ENCODE measurements around the gene AP5B1.
"Not testable (repeated sequence)": the region's sequence is repeated elsewhere in the genome, so short reads cannot be mapped to it uniquely, and the experiment has no call there.

The AP5B1 gene

GRCh38 chr11:65767406-65767805 is 13.4 kb downstream of the AP5B1 start:
- DNase-seq (ENCODE audit: low read depth), result no peak

- no peak for DNase-seq (ENCODE audit: low read depth)
Measured at GRCh38 chr11:65766535-65766934, 14.2 kb downstream of the AP5B1 start.

DNA sequence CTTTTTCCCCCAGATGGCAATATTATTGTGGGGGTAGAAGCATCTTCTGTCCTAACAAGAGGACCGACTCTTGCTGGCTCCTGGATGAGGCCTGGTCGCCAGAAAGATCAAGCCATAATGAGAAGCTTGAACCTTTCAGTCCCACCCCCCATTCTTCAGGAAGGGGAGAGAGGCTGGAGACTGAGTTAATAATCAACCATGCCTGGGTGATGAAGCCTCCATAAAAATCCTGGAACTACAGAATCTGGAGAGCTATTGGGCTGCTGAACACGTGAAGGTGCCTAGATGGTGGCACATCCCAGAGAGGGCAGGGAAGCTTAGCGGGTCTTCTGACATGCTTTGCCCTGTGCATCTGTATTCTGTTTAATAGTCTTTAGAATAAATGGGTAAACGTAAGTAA is 16.3 kb downstream of the AP5B1 start:
- DNase-seq (ENCODE audit: low read depth), result no peak

DNA sequence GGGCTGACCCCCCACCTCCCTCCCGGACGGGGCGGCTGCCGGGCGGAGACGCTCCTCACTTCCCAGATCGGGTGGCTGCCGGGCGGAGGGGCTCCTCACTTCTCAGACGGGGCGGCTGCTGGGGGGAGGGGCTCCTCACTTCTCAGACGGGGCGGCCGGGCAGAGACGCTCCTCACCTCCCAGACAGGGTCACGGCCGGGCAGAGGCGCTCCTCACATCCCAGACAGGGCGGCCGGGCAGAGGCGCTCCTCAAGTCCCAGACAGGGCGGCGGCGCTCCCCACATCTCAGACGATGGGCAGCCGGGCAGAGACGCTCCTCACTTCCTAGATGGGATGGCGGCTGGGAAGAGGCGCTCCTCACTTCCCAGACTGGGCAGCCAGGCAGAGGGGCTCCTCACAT is 18.0 kb downstream of the AP5B1 start:
- not testable (repeated sequence) for DNase-seq (ENCODE audit: low read depth)

DNA sequence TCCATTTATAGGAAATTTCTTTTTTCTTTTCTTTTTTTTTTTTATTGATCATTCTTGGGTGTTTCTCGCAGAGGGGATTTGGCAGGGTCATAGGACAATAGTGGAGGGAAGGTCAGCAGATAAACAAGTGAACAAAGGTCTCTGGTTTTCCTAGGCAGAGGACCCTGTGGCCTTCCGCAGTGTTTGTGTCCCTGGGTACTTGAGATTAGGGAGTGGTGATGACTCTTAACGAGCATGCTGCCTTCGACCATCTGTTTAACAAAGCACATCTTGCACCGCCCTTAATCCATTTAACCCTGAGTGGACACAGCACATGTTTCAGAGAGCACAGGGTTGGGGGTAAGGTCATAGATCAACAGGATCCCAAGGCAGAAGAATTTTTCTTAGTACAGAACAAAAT is 18.6 kb downstream of the AP5B1 start:
- DNase-seq (ENCODE audit: low read depth), result not testable (repeated sequence)

- DNase-seq (ENCODE audit: low read depth), result no peak
Measured at GRCh38 chr11:65745049-65745448, 35.7 kb downstream of the AP5B1 start.

DNA sequence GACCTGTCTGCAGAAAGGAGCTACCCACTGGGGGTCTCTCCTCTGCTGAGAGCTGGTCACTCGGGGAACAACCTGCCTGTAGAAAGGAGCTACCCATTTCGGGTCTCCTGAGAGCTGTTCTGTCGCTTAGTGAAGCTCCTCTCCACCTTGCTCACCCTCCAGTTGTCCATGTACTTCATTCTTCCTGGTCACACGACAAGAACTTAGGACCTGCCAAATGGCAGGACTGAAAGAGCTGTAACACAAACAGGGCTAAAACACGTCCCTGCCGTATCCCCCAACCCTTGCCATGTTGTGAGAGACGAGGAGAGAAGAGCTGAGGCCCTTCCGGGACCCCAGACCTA is 36.1 kb downstream of the AP5B1 start:
- no peak for DNase-seq (ENCODE audit: low read depth)

DNA sequence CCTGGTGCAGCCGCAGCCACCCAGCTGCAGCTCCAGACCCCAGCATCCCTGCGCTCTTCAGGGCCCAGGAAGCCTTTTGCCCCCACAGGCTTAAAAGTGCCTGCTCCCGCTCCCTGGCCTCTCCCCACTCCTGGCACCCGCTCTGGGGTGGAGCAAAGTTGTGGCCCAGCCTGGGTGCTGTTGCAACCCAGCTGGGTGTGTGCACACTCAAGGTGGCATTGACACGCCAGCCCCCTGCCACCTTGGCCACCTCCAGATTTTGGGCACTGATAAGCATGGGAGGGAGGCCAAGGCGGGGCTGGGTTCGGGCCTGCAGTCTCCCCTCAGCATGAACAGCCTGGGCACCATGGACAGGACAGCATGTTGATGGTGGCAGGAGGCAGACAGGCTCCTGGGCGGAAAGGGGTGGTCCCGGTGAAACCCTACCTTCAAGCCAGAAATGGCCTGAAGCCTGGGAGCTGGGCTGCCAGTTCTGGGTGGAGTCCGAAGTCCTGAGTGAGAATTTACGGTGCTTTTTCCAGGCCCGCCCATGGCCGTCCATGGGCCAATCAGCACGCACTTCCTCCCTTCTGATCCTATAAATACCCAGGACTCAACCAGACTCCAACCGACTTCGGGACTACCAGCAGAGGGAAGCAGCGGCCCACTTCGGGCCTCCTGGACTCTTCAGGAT is 36.6 kb downstream of the AP5B1 start:
- DNase-seq (ENCODE audit: low read depth), result no peak

- no peak for DNase-seq (ENCODE audit: low read depth)
Measured at GRCh38 chr11:65743681-65744025, 37.1 kb downstream of the AP5B1 start.

DNA sequence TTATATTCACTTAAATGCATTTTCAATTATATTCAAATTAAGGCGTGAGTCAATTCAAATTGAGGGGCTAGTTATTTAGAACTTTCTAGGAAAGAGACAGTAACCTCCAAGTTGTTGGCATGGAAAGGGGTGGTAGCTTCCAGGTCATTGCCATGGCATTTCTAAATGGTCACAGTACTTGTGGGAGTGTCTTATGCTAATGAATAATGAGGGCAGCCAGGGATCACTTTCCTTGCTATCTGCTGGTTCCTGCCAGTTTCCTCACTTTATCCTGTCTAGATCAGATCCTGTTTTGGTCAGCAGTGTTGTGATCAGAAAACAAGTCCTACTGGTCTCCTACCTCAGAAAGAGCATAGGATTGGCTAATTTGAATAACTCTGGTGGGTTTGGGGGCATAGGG is 38.4 kb downstream of the AP5B1 start:
- no peak for DNase-seq (ENCODE audit: low read depth)

DNA sequence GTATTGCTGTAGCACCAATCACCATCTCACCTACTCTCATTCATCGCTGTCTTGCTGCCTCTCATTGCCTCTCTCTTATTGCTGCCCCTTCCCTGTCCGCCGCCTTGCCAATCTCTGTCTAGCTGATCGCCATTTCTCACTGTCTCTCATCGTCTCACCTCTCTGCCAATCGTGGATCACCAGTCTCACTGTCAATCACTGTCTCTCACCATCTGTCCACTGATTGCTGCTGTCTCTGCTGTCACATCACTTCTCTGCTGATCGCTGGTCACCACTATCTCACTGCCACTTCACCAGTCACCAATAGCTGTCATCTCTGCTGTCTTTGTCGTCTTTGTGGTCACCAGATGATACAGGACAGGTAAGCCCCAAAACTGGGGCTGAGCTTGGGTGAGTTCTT is 39.6 kb downstream of the AP5B1 start:
- no peak for DNase-seq (ENCODE audit: low read depth)

GRCh38 chr11:65739022-65739421 is 41.8 kb downstream of the AP5B1 start:
- no peak for DNase-seq (ENCODE audit: low read depth)

DNA sequence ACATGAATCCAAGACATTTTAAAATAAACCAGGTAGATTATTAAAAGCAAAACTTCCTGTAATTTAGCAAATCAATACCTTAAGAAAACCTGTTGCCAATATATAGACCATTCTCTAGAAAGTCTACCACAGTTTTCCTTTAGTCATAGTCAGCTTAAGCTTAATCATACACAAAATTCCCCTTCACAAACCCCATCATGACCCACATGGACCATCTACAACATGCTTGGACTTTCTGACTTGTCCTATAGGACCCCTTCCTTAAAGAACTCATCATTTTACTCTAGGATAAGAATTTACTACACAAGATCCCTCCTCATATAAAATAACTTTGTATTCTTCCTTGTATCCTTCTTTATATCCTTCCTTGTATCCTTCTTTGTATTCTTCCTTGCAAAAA is 44.0 kb downstream of the AP5B1 start:
- no peak for DNase-seq (ENCODE audit: low read depth)

DNA sequence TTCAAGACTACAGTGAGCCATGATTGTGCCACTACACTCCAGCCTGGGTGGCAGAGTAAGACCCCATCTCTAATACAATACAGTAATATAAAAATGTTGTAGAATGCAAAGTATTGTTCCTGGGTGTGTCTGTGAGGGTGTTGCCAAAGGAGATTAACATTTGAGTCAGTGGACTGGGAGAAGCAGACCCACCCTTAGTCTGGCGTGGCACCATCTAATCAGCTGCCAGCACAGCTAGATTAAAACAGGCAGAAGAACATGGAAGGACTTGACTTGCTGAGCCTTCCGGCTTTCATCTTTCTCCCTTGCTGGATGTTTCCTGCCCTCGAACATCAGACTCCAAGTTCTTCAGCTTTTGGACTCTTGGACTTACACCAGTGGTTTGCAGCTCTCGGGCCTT is 45.7 kb downstream of the AP5B1 start:
- DNase-seq (ENCODE audit: low read depth), result not testable (repeated sequence)

- no peak for DNase-seq (ENCODE audit: low read depth)
Measured at GRCh38 chr11:65730461-65730860, 50.3 kb downstream of the AP5B1 start.

DNA sequence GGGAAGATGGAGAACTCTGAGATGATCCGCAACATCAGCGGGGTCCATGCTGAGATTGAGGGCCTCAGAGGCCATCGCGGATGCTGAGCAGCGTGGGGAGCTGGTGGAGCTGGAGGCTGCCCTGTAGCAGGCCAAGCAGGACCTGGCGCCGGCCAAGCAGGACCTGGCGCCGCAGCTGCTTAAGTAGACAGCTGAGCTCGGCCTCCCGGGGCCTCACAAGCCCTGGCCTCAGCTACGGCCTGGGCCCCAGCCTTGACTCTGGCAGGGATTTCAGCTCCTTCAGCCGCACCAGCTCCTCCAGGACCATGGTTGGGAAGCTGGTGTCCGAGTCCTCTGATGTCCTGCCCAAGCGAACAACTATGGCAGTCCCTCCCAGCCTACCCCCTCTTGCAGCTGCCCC is 52.9 kb downstream of the AP5B1 start:
- no peak for DNase-seq (ENCODE audit: low read depth)

DNA sequence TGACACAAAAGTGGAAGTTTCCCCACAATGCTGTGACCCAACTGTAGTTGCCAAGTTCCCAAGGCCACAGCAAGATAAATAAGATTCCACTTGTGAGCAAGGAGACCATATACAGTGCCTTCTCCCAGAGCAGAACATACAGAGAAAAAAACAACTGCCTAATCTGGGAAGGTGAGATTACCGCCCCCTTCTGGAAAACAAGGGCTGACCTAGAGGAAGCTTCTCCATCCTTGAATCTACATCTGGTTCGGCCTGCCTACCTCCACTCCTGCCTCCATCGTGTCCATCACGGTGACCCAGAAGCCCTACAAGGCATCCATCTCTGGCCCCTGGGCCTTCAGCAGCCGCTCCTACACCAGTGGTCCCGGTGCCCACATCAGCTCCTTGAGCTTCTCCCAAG is 54.1 kb downstream of the AP5B1 start:
- DNase-seq (ENCODE audit: low read depth), result no peak

Measured in activated gamma-delta T cell treated with anti-CD3 and anti-CD28 coated beads, Interleukin-2, amount 50 U/mL, for 16 hours (primary cell).